Body of pancreas (tissue), 4 donors: Measurements from ENCODE around the gene PUM2.

Source experiments
- CTCF ChIP-seq, 7 experiments: fragments of 450-650 bp in 4 of 7; fragments of 200-600 bp in 3 of 7; sonication (generic) in 3 of 7; IDR thresholded peaks; one replicate each; pipeline ENCODE4 v1.5.1; 2016 to 2019; ENCODE audit warnings: antibody characterized with exemption in 7 of 7
- POLR2A ChIP-seq, 3 donors: fragments of 450-650 bp; IDR thresholded peaks; one replicate each; pipeline ENCODE4 v1.6.1; 2016; ENCODE audit warnings: antibody characterized with exemption in 3 of 3, mild to moderate bottlenecking in 2 of 3

- TF ChIP-seq CTCF (IDR thresholded peaks at IDR 0.05) = peak; percentile 23 to 74 (median 61)
- no peak for TF ChIP-seq POLR2A (IDR thresholded peaks at IDR 0.05)
These were observed 28.4 kb upstream of the PUM2 start for GRCh38 chr2:20378891-20379519.
